ENCODE results near the gene ZFP92. TPM values are rescaled to one million over a fixed set of nuclear protein-coding genes. Genes with fewer than 3 reads are reported as not detected.

The ZFP92 gene
- polyA plus RNA-seq, 12 donors, result 0.49 to 2.2 (median 0.74) TPM; not detected in 1

DNA sequence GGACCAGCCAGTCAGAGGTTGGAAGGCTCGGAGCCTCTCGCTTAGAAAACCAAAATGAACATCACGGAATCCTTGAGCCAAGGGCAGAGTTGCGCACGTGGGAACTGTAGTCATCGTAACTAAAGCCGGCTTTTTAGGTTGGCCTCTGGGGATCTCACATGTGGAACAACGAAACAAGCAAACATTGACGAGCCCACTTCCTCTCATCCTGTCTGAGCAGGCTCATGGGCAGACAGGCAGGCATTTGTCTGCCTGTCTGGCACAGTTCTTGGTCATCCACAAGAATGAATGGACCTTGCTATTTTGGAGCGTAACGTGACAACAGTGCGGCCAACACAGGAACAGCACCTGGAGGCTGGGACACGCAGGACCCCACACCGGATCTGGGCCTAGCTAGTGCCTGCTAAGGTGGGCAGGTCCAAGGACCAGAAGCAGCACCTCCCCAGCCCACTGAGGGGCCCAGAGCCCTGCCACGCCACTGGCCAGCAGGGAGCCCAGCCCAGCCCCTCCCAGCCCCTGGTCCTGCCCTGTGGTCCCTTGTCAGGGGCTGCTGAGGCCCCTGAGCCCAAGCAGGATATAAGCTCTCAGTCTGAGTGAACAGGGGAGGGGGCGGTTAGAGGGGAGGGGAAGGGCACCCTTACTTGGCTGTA is 43.8 kb downstream of the ZFP92 start:
- DNase-seq, result no peak

- no peak for DNase-seq
These were observed 44.3 kb downstream of the ZFP92 start for GRCh38 chrX:153455571-153455970.

GRCh38 chrX:153456161-153456560 is 44.9 kb downstream of the ZFP92 start:
- no peak for DNase-seq

GRCh38 chrX:153456704-153457103 is 45.4 kb downstream of the ZFP92 start:
- DNase-seq, result no peak

- no peak for DNase-seq
These were observed 46.0 kb downstream of the ZFP92 start for GRCh38 chrX:153457136-153457825.

DNA sequence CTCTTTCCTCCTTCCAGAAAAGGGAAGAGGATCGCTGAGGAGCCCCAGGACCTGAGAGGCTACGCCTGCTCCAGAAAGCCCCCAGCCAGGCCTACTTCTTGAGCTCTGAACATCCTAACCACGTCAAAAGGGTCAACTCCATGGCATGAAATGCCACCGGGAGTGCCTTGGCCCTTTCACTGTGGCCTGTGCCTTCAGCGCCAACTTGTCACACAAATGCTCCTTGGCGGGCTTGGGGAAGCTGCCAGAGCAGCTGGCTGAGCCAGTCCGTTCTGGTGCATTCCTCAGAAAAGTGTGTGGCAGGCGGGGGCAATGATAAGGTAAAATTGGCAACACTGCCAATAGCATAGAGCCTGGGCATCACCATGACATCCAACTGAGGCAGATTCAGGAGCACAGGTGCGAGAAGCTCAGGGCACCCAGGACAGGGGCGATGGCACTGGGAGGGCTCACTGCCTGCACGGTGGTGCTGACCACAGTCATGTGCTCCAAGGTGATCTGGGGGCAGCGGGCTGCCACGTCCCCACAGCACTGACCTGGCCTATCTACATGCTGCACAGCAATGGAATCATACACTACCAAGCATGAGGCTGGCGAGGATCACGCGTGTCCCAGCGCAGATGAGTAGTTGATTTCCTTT is 46.7 kb downstream of the ZFP92 start:
- no peak for DNase-seq

GRCh38 chrX:153458476-153458875 is 47.2 kb downstream of the ZFP92 start:
- no peak for DNase-seq

- no peak for DNase-seq
These were observed 48.7 kb downstream of the ZFP92 start for GRCh38 chrX:153459986-153460385.

- DNase-seq, result no peak
These were observed 49.6 kb downstream of the ZFP92 start for GRCh38 chrX:153460826-153461225.

Other genes starting within 250 kb of the ZFP92 start
- not detected for gene MAGEA1, start 232.2 kb upstream of the ZFP92 start, polyA plus RNA-seq (ENCODE audit: insufficient read length in 12 of 12)
- gene PNMA6F, start 89.7 kb upstream of the ZFP92 start, polyA plus RNA-seq (ENCODE audit: insufficient read length in 12 of 12), result not detected
- gene ZNF275, start 77.3 kb upstream of the ZFP92 start, polyA plus RNA-seq (ENCODE audit: insufficient read length in 12 of 12), result 1 to 10 TPM in 11 of 12 donors, not detected in 1; 7.6 to 9.7 (median 8.5) TPM
- not detected for gene PNMA6E, start 10.1 kb upstream of the ZFP92 start, polyA plus RNA-seq (ENCODE audit: insufficient read length in 12 of 12)
- 1 to 10 TPM in 1 of 12 donors, under 1 TPM in 9, not detected in 2; 0.23 to 1.3 (median 0.40) TPM for gene TREX2, start 34.6 kb downstream of the ZFP92 start, polyA plus RNA-seq (ENCODE audit: insufficient read length in 12 of 12)
- 10 to 100 TPM in 11 of 12 donors, not detected in 1; 14.5 to 57.2 (median 21.0) TPM for gene HAUS7, start 59.1 kb downstream of the ZFP92 start, polyA plus RNA-seq (ENCODE audit: insufficient read length in 12 of 12)
- gene BGN, start 83.5 kb downstream of the ZFP92 start, polyA plus RNA-seq (ENCODE audit: insufficient read length in 12 of 12), result 100 to 1,000 TPM in 8 of 12 donors, 10 to 100 TPM in 4; 82.7 to 192 (median 118) TPM
- under 1 TPM in 10 of 12 donors, not detected in 2; 0.12 to 0.89 (median 0.52) TPM for gene ATP2B3, start 106.2 kb downstream of the ZFP92 start, polyA plus RNA-seq (ENCODE audit: insufficient read length in 12 of 12)
- 10 to 100 TPM in 10 of 12 donors, not detected in 2; 10.7 to 15.3 (median 11.6) TPM for gene CCNQ, start 187.7 kb downstream of the ZFP92 start, polyA plus RNA-seq (ENCODE audit: insufficient read length in 12 of 12)
- under 1 TPM in 10 of 12 donors, not detected in 2; 0.22 to 0.89 (median 0.33) TPM for gene DUSP9, start 235.7 kb downstream of the ZFP92 start, polyA plus RNA-seq (ENCODE audit: insufficient read length in 12 of 12)

Data from muscle of arm (tissue), 12 donors.